ENCODE measurements around the gene ADCY10.

The ADCY10 gene

DNA sequence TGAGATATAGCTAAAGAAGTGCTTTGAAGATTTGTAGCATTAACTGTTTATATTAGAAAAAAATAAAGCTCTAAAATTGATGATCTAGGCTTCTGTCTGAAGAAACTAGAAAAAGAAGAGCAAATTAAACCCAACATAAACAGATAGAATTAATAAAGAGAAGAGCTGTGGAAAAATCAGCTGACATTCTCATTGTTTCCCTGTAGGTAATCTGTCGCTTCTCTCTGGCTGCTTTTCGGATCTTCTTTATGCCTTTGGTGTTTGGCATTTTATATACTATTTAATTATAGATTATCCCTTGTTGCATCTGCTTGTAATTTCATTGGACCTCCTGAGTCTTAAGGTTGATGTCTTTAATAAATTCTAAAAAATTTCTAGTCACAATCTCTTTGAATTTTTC is 132.4 kb downstream of the ADCY10 start:
- no peaks in the 10 kb centered on the region for H3K36me3 ChIP-seq (ENCODE audit: insufficient read depth)
- H3K27me3 ChIP-seq (ENCODE audit: insufficient read depth, low read depth) = no peaks in the 10 kb centered on the region
- H2AFZ ChIP-seq (ENCODE audit: low read depth) = no peak overlapping the region
- no peak overlapping the region for H3K4me3 ChIP-seq (IDR thresholded peaks at IDR 0.05; ENCODE audit: insufficient read depth, low read depth, low read length)
- H4K20me1 ChIP-seq (ENCODE audit: insufficient read depth) = no peaks in the 10 kb centered on the region
- no peak overlapping the region for H3K27ac ChIP-seq
- no peaks in the 10 kb centered on the region for H3K79me2 ChIP-seq (ENCODE audit: insufficient read depth, low read depth)
- no peaks in the 10 kb centered on the region for H3K4me1 ChIP-seq (ENCODE audit: low read depth, poor library complexity, severe bottlenecking)
- no peak overlapping the region for H3K4me2 ChIP-seq
- TF ChIP-seq, protein P1, sequence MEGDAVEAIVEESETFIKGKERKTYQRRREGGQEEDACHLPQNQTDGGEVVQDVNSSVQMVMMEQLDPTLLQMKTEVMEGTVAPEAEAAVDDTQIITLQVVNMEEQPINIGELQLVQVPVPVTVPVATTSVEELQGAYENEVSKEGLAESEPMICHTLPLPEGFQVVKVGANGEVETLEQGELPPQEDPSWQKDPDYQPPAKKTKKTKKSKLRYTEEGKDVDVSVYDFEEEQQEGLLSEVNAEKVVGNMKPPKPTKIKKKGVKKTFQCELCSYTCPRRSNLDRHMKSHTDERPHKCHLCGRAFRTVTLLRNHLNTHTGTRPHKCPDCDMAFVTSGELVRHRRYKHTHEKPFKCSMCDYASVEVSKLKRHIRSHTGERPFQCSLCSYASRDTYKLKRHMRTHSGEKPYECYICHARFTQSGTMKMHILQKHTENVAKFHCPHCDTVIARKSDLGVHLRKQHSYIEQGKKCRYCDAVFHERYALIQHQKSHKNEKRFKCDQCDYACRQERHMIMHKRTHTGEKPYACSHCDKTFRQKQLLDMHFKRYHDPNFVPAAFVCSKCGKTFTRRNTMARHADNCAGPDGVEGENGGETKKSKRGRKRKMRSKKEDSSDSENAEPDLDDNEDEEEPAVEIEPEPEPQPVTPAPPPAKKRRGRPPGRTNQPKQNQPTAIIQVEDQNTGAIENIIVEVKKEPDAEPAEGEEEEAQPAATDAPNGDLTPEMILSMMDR (conservative IDR thresholded peaks at IDR 0.05; ENCODE audit: low read depth, low read length) = no peak
- H3K9ac ChIP-seq = no peak overlapping the region

DNA sequence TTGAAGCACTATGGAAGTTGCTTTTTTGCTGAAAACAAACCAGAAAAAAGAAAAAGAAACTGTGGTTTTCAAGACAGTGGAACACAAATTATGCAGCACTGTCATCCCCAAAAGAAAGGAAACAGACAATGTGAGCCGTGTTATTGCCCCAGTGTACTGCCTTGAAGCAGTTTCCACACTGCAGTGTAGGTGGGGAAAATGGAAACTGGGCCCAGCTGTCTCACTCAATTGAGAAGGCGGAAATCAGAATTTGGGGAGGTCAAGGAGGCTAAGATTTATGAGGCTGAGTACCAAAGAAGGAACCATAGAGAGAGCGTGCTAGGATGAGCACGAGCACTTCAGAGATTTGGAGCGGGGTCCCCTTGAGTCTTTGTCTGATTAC is 136.7 kb downstream of the ADCY10 start:
- TF ChIP-seq, protein P1 (conservative IDR thresholded peaks at IDR 0.05; ENCODE audit: low read depth, low read length) = no peak
- Histone ChIP-seq H3K36me3 (ENCODE audit: insufficient read depth) (no peaks in the 10 kb centered on the region), H3K27me3 (ENCODE audit: insufficient read depth, low read depth) (no peaks in the 10 kb centered on the region), H4K20me1 (ENCODE audit: insufficient read depth) (no peaks in the 10 kb centered on the region), H3K4me1 (ENCODE audit: low read depth, poor library complexity, severe bottlenecking) (no peaks in the 10 kb centered on the region), H2AFZ (ENCODE audit: low read depth) (no peak overlapping the region), H3K4me2 (no peak overlapping the region), H3K4me3 (IDR thresholded peaks at IDR 0.05; ENCODE audit: insufficient read depth, low read depth, low read length) (no peak overlapping the region), H3K79me2 (ENCODE audit: insufficient read depth, low read depth) (no peaks in the 10 kb centered on the region), H3K9ac (no peak overlapping the region), H3K27ac (no peak overlapping the region)

DNA sequence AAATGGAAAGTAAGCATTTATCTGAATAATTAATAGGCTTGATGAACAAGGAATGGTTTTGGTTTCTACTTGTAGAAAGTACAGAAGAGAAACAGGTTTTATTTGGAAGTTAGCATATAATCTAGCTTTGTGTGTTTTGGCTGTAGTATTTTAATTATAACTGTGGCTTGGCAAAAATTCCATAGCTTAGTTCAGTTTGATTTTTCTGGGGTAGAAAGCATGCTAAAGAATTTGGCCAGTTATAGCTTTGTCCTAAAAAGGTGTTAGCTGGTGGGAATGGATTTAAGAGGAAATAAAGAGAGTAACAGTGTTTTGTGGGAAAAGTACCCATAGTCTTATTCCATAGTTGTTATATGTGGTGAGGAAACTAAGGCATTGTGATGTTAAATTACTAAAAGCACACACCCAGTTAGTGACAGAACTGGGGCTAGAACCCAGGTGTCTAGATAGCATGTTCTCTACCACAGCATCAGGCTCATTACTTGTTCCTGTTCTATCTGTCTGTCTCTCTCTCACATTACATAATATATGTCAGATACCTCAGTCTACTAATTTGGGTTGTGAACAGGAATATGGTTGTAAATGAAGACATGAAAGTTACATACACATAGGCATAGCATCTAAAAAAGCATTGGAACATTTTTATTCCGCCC is 137.2 kb downstream of the ADCY10 start:
- Histone ChIP-seq H4K20me1 (ENCODE audit: insufficient read depth) (no peaks in the 10 kb centered on the region), H3K79me2 (ENCODE audit: insufficient read depth, low read depth) (no peaks in the 10 kb centered on the region), H3K27me3 (ENCODE audit: insufficient read depth, low read depth) (no peaks in the 10 kb centered on the region), H3K4me3 (IDR thresholded peaks at IDR 0.05; ENCODE audit: insufficient read depth, low read depth, low read length) (no peak overlapping the region), H3K27ac (no peak overlapping the region), H3K9ac (no peak overlapping the region), H3K36me3 (ENCODE audit: insufficient read depth) (no peaks in the 10 kb centered on the region), H3K4me2 (no peak overlapping the region), H2AFZ (ENCODE audit: low read depth) (no peak overlapping the region), H3K4me1 (ENCODE audit: low read depth, poor library complexity, severe bottlenecking) (no peaks in the 10 kb centered on the region)
- TF ChIP-seq, protein P1 (conservative IDR thresholded peaks at IDR 0.05; ENCODE audit: low read depth, low read length) = no peak

DNA sequence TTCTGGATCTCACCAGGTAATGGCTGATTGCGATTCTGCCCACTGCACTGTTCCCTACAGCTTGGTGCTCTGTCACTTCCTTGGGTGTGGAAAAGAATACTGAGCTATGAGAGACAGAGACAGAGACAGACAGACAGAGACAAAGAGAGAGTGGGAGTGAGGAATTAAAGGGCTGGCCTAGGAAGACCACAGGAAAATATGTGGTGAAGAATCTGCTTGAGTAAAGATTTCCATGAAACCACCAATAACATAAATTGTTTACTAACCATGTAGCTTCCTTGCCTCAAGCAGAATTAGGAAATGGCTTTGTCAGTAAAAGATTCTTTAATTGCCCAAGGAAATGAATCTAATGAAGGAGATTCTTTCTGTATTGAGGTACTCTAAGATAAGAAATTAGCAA is 137.8 kb downstream of the ADCY10 start:
- Histone ChIP-seq H3K27me3 (ENCODE audit: insufficient read depth, low read depth) (no peaks in the 10 kb centered on the region), H3K4me2 (no peak overlapping the region), H4K20me1 (ENCODE audit: insufficient read depth) (no peaks in the 10 kb centered on the region), H3K36me3 (ENCODE audit: insufficient read depth) (no peaks in the 10 kb centered on the region), H3K27ac (no peak overlapping the region), H3K4me1 (ENCODE audit: low read depth, poor library complexity, severe bottlenecking) (no peaks in the 10 kb centered on the region), H3K9ac (no peak overlapping the region), H3K79me2 (ENCODE audit: insufficient read depth, low read depth) (no peaks in the 10 kb centered on the region), H2AFZ (ENCODE audit: low read depth) (no peak overlapping the region), H3K4me3 (IDR thresholded peaks at IDR 0.05; ENCODE audit: insufficient read depth, low read depth, low read length) (no peak overlapping the region)
- TF ChIP-seq, protein P1 (conservative IDR thresholded peaks at IDR 0.05; ENCODE audit: low read depth, low read length) = no peak
